Mesothelial cell of epicardium (in vitro differentiated cells): ENCODE measurements around the gene CGREF1. TPM values are rescaled to one million over a fixed set of nuclear protein-coding genes. Genes with fewer than 3 reads are reported as not detected.
A peak's percentile ranks its signal among the peaks of the same experiment; 100 is the strongest.
"Not testable (repeated sequence)": the region's sequence is repeated elsewhere in the genome, so short reads cannot be mapped to it uniquely, and the experiment has no call there.

ENCODE experiments used
- DNase-seq, 2 experiments: peaks; one replicate each; pipeline ENCODE4 v3.0.0; 2021; ENCODE audit warnings: low spot score in 2 of 2; ENCODE audit not compliant: unreplicated experiment in 2 of 2
- H3K27ac Mint-ChIP-seq: 2 replicates; pipeline ENCODE4 v1.8.0; 2021; ENCODE audit warnings: mixed read lengths
- H3K27me3 Mint-ChIP-seq: 2 replicates; pipeline ENCODE4 v1.8.0; 2021; ENCODE audit warnings: low read depth, mixed read lengths
- H3K36me3 Mint-ChIP-seq: 2 replicates; pipeline ENCODE4 v1.8.0; 2021; ENCODE audit warnings: mixed read lengths
- H3K4me1 Mint-ChIP-seq: 2 replicates; pipeline ENCODE4 v1.8.0; 2021; ENCODE audit warnings: mixed read lengths
- H3K4me3 Mint-ChIP-seq: 2 replicates; pipeline ENCODE4 v1.8.0; 2021; ENCODE audit warnings: mild to moderate bottlenecking, moderate library complexity, mixed read lengths
- H3K9me3 Mint-ChIP-seq: 2 replicates; pipeline ENCODE4 v1.8.0; 2021; ENCODE audit warnings: mixed read lengths
- CTCF ChIP-seq: fragments of 200-600 bp; sonication (generic); IDR thresholded peaks from one replicate; pipeline ENCODE4 v1.5.0; 2021; ENCODE audit warnings: antibody characterized with exemption; ENCODE audit not compliant: unreplicated experiment
- total RNA-seq: library from RNA; stranded (reverse); gene quantifications from 3 replicates; pipeline ENCODE4 v1.2.1, GENCODE V29; 2021

The CGREF1 gene
- total RNA-seq, 1 donor from 2014 or later: 1.5 TPM

DNA sequence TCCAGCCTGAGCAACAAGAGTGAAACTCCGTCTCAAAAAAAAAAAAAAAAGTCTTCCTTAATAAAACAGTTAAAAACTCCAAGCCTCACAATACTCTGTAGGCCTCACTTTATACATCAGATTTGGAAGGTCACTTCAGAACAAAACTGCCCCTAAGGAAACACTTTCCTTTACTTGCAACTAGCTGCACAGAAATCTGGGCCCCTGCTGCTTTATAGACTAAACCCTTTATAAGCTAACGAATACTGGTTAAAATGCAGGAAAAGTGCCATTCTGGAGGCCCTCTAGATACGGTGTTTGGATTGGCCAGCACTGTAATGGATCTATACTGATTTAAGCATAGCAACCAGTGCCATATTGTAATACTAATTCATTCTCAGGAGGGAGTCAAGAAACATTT lies 6.2 kb upstream of the CGREF1 start:
- peaks cover 38% of the 10 kb centered on the region for H3K27me3 Mint-ChIP-seq

GRCh38 chr2:27123302-27124150 lies 4.6 kb upstream of the CGREF1 start, which contains the start of gene ABHD1:
ABHD1 (plus strand) TSS chr2:27123815; CDS start chr2:27123949, 134 bp downstream.
- peaks cover 7% of the 10 kb centered on the region for H3K4me1 Mint-ChIP-seq
- peak; percentile 47 to 69 for DNase-seq
- no peaks in the 10 kb centered on the region for H3K36me3 Mint-ChIP-seq
- H3K27ac Mint-ChIP-seq: no peak within 1 kb of the TSS
- H3K27me3 Mint-ChIP-seq: peaks cover 51% of the 10 kb centered on the region
- peak within 1 kb of the TSS; percentile 83 for H3K4me3 Mint-ChIP-seq
- H3K9me3 Mint-ChIP-seq: no peaks in the 10 kb centered on the region
- TF ChIP-seq CTCF: no peak

More for the DNA sequence above, 6.2 kb upstream of the CGREF1 start:
- no peak for DNase-seq
- Mint-ChIP-seq H3K4me3 (peak overlapping the region; percentile 20), H3K4me1 (peaks cover 5% of the 10 kb centered on the region), H3K9me3 (no peaks in the 10 kb centered on the region), H3K27ac (no peak overlapping the region), H3K36me3 (no peaks in the 10 kb centered on the region)
- no peak for TF ChIP-seq CTCF

DNA sequence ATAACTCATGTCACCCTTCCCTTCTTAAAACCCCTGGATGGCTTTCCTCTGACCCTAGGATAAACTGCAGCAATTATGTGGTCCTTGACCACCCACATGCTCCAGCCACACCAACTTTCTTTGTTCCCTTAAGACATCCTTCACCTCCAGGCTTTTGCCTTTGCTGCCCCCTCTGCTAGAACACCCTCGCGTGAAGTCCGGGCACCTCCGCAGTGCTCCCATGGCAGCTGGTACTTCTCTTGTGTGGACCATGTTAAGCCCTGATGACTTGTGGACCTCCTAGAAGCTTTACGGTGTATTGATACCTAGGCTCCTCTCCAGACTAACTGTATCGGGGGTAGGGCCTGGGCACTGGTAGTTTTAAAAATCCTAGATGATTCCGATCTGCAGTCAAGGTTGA lies 3.9 kb upstream of the CGREF1 start:
- peak overlapping the region; percentile 83 for H3K4me3 Mint-ChIP-seq
- peaks cover 7% of the 10 kb centered on the region for H3K4me1 Mint-ChIP-seq
- H3K36me3 Mint-ChIP-seq: no peaks in the 10 kb centered on the region
- H3K27ac Mint-ChIP-seq: no peak overlapping the region
- no peaks in the 10 kb centered on the region for H3K9me3 Mint-ChIP-seq
- peaks cover 59% of the 10 kb centered on the region for H3K27me3 Mint-ChIP-seq
- no peak for TF ChIP-seq CTCF
- DNase-seq: no peak

DNA sequence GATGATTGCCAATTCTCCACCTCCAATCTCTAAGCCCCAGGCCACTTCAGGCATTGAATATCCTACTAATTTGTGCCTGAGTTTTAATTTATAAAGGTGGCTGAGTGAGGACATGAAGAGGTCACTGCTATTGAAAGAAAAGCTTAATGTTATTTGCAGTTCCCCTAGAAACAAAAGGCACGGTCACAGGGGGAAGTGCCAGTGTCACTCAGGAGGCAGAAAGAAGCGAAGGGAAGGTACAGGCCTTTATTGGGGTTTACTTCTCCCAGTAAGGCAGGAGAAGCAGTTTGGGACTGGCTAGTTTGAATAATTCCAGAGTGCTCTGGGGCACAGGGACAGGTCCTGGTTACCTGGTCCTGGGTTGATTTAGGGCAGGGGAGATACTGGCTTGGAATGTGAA lies 3.0 kb upstream of the CGREF1 start:
- no peak for DNase-seq
- no peak overlapping the region for H3K27ac Mint-ChIP-seq
- TF ChIP-seq CTCF: no peak
- peaks cover 7% of the 10 kb centered on the region for H3K4me1 Mint-ChIP-seq
- H3K27me3 Mint-ChIP-seq: peaks cover 67% of the 10 kb centered on the region
- H3K9me3 Mint-ChIP-seq: no peaks in the 10 kb centered on the region
- no peaks in the 10 kb centered on the region for H3K36me3 Mint-ChIP-seq
- no peak overlapping the region for H3K4me3 Mint-ChIP-seq

GRCh38 chr2:27119330-27119670 lies 372 bp upstream of the CGREF1 start:
- H3K27me3 Mint-ChIP-seq: peaks cover 84% of the 10 kb centered on the region
- H3K9me3 Mint-ChIP-seq, H3K27ac Mint-ChIP-seq, H3K4me1 Mint-ChIP-seq, DNase-seq, H3K36me3 Mint-ChIP-seq: not testable (repeated sequence)
- peak overlapping the region; percentile 61 for H3K4me3 Mint-ChIP-seq

- DNase-seq: no peak
- no peak overlapping the region for H3K27ac Mint-ChIP-seq
- H3K36me3 Mint-ChIP-seq: no peaks in the 10 kb centered on the region
- H3K4me3 Mint-ChIP-seq: peak overlapping the region; percentile 46
- TF ChIP-seq CTCF: no peak
- H3K4me1 Mint-ChIP-seq: peaks cover 3% of the 10 kb centered on the region
- no peaks in the 10 kb centered on the region for H3K9me3 Mint-ChIP-seq
- H3K27me3 Mint-ChIP-seq: peaks cover 87% of the 10 kb centered on the region
Observed at GRCh38 chr2:27117995-27118524, 868 bp downstream of the CGREF1 start.
